RPMI8226 (cell line): ENCODE measurements around the gene UTP15.

Experiments used
- DNase-seq: peaks from one replicate; pipeline ENCODE4 v3.0.0-alpha.2; 2015

The UTP15 gene, protein sequence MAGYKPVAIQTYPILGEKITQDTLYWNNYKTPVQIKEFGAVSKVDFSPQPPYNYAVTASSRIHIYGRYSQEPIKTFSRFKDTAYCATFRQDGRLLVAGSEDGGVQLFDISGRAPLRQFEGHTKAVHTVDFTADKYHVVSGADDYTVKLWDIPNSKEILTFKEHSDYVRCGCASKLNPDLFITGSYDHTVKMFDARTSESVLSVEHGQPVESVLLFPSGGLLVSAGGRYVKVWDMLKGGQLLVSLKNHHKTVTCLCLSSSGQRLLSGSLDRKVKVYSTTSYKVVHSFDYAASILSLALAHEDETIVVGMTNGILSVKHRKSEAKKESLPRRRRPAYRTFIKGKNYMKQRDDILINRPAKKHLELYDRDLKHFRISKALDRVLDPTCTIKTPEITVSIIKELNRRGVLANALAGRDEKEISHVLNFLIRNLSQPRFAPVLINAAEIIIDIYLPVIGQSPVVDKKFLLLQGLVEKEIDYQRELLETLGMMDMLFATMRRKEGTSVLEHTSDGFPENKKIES

DNA sequence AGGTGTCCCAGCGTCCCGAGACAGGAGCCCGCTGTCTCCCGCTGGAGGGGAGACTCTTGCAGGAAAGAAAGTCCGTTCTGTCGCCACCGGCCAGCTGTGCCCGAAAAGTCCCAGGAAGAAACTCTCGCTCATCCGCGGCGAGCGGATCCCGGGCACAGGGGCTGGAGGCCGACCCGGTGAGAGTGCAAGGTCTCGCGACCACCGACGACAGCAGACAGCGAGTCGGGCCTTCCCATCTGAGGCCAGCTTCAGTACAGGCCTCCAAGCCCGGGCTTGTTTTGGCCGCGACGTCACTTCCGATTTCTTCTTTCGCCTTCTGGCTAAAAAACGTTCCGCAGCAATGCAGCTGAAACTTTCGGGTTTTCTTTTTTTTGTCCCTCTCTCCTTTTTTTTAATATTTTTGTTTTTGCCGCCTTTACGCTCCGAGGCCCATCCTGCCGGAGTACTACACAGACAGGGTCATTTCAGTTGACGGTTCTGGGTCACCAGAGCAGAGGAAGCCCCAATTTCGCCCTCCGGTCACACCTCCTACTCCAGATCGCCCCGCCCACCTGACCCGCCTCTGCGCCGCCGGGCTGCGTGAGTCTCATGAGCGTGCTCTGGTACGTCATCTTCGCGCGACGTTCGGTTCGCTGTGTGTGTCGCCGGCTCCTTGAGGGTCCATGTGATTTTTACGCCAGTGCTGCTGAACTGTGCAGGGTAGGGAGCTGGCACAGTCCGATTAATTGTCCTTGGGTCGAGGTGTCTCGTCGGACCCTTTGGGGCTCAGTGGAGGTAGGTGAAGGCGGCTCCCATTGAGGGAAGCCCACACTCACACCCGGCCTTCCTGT lies at the start of gene UTP15, which contains the start of gene ANKRA2:
TSS of gene UTP15 (plus strand) at position 605 of the 830 bp plus-strand sequence. CDS start 1,602 bp downstream, outside the sequence.
TSS of gene ANKRA2 (minus strand) at position 501 of the 830 bp plus-strand sequence. CDS start 2,758 bp downstream, outside the sequence.
- DNase-seq, result peak; percentile 100

DNA sequence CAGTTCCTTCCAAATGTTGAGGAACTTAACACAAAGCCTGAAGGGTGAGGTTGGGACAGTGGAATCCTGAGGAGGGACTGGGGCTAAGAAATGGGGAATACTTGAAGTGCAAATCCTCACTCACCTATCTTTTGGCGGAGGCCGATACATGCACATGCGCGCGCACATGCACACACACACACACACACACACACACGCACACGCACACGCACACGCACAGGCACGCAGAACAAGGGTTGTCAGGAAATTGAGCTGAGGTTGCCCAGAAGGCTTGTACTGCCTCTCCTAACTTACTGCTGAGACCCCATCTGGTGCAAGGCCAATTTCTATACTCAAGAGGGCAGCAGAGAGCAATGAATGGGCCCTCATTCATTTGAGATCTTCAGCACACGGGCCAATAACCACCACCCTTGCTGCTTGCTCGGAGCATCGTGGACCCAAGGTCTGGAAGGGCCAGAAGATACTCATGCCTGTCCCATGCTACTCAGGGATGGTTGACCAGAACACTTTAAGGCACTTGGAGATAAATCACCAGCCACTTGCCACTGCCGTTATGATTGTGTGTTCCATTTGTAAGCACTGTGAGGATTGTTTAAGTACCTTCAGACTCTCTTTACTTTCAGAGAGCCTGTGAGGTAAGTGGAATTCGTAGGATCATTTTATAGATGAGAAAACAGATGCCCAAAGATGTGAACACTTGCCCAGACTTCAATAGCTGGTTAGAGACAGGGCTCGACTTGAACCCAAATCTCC lies 45.8 kb upstream of the UTP15 start:
- peak; percentile 88 for DNase-seq

DNA sequence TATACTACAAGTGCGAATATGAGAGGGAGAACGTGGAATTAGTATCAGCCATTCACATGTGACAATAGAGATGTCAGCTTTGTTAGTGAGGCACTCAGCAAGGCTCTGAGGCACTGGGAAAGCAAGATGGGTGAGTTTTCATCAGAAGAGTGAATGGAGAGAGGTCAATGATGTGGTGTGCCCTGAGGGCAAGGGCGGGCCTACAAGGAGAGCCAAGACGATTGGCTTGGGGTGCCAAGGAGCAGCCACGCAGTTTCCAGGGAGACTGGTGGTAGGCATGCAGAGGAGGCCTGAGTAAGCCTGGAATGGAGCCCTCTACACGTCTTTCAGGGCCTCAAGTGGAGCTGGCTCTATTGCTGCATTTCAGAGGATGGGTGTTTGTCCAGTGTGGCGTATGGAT lies 42.6 kb upstream of the UTP15 start:
- no peak for DNase-seq

DNA sequence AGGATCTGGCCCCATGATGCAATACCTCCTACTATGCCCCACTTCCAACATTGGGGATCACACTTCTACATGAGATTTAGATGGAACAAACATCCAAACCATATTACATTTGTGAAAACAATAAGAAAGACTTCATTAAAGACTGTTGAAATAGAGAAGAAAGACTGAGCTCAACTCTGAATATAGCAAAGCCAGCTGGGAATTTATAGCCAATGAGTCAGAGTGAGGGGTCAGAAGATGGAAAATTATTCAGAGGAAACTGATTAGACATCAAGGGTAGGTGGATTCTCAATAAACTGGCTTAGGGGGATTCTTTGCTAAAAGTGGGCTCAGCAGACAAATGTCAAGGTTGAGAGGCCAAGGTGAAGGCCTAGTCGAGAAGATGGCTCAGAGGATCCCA lies 41.7 kb upstream of the UTP15 start:
- no peak for DNase-seq

DNA sequence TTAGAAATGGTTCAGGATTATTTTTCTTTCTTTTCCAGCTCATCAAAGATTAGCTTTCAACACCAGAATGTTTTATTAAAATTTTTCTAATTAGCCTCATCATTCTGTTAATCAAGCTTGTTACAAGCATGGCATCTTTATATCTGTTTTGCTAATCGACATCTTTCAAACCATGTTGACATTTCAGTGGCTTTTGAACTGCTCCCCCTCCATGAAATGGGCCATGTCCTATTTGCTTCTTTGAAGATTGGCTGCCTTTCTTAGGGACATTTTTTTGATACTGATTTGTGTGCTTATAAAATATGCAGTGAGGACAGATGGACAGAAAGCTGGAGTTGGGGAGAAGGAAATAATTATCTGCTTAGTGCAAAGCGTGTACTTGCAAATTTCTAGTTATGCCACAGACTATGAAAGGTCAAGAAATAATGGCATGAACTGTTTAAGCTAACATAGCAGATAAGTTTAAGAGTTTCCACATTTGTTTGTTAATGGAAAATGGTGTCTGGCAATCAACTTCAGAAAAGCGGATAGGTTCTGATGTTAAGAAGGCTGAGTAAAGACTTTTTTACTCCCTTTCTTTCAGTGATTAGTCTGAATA lies 39.8 kb upstream of the UTP15 start:
- no peak for DNase-seq

DNA sequence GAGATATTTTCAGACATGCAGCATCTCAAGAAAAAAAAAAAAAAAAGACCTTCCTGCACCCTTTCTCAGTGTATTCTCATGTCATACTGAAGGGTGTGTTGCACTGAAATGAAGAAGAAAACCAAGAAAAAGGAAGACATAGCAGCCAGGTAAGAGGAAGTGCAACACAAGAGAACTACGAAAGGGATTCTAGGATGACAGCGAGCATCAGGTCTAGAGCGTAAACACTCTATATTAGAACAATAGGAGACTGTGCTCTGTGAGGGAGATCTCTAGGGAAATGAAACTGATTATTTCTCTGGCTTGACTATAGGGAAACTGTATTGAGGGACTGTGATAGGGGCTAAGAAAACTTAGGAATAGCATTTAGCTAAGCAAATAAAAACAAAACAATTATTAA lies 37.3 kb upstream of the UTP15 start:
- DNase-seq, result no peak

DNA sequence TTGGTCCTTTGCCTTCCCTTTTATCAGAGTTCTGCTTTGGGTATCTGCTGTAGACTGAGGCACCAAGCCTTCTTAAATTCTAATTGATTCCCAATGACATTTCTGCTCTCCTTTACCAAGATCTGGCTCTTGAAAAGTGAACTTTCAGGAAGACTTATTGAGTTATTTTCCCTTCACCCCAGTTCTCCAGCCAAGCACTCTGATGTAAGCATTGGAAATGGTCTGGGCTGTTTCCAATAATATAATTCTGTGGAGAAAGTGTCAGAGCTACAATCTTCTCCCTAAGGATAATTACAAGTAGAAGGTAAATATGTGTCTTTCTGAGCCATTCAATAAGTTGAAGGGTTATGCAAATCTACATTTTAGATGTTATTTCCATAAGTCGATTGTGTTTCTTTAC lies 36.5 kb upstream of the UTP15 start:
- no peak for DNase-seq

DNA sequence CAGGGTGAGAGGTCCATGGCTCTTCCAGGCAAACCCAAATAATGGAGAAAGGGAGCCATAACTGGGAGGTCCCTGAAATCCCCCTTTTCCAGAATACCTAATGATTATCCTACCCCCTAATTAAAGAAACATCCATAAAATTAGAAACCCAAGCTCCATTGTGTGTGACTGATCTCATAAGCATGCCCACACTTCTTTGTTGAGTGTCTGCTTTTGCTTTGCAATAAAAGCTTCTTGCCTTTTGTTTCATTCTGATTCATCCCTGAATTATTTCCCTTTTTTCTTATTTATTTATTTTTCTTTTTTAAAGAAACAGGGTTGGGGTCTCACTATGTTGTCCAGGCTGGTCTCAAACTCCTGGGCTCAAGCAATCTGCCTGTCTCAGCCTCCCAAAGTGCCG lies 34.2 kb upstream of the UTP15 start:
- no peak for DNase-seq

DNA sequence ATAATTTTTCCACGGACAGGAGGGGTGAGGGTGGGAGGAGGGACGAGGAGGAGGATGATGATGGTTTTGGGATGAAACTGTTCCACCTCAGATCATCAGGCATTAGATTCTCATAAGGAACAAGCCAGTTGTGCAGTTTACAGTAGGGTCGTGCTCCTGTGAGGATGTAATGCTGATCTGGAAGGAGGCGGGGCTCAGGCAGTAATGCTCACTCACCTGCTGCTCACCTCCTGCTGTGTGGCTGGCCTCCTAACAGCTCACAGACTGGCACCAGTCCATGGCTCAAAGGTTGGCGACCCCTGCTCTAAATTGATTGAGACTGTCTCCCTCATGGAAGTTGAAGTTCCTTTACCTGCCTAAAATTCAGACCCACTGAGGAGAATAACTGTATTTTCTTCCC lies 33.3 kb upstream of the UTP15 start:
- DNase-seq, result no peak

DNA sequence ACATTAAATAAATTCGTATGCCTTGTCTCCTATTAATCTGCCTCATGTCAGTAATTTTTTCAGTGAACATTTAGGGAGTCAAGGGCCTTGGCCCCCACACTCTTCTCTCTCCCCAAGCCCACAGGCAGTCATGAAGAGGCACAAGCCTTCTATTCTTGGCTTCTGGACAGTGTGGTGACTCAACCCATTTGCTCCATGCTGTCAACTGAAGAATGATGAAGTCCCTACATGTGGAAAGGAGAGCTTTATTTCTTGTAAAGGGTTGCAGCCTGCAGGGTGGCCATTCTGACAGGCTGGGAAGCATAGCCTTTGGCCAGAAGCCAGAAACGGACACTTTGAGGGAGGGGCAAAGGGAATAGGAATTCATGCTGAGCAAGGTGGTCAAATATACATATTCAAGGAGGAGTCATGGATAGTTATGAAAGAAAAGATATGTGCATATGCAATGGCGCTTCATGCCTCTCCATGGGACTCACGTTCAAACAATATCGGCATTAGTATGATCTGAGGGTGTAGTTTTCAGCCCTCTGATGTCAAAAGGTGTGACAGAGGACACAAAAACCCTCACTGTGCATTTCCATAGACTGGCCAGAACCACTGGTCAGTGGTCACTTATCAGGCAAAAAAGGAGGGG lies 31.4 kb upstream of the UTP15 start:
- no peak for DNase-seq

DNA sequence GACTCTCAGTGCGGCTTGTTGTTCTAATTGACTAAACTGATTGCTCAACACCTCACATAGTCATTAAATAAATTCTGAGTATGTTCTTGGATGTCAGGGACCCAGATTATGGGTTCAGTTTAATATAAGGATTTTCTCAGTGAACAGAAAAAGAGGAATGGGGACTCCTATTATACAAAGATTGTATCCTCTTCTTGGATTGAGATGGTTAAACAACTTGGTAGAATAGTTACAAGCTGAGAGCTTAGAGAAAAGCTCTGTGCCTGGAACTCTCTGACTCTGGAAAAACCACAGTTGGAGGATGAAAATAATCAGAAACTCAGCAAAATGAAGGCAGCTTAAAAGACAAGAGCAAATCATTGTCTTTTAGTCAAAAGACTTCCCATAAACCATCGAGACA lies 30.6 kb upstream of the UTP15 start:
- DNase-seq, result no peak

DNA sequence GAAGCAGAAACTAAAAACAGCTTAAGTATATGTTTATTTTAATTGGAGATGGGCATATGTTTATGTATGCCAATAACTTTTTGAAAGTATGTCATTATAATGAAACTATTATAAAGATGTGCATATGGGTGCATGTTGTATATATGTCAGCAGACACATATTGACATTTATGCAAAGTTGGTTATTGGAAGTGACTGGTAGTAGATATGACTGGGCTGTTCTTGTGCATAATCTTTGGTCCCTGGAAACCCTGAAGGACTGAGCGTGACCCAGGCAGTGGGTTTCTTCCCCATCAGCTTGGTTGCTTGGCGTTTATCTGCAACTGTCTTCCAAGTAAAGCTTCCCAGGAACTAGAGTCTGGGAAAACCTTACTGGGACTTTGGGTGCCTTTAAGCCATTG lies 25.8 kb upstream of the UTP15 start:
- DNase-seq, result no peak

DNA sequence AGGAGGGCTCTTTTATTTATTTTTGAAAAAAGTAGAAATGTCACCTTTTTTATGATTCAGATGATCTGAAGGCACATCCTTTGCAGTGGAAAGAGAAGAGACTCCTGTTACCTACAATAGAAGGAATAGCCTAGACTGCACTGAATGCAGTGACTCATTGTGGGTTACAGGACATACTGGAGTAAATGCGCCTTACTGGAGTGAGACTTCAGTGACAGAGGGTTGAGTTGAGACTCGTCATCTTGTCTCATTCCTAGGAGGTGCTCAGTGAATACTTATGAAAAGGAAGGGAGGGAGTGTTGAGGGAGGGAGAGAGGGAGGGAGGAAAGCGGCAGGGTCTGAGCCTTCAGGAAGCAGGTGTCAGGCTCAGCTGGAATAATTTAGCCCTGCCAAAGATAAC lies 25.4 kb upstream of the UTP15 start:
- DNase-seq, result no peak

DNA sequence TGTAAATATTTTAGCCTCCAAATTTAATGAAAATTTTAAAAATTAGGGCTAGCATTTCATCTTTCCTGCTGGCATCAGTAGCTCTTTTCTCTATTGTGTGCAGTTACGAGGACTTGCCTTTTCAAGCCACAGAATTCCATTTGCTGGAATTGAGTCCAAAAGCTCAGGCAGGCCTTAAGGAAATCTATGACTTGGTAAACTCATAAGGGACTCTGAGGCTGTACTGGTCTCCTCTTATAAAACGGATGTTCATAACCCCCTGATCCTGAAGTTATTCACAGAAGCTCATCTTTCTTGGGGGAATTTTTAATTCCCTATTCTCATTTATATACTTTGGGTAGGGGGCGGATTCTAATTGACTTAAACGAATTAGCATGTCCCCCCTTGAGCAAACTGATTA lies 23.5 kb upstream of the UTP15 start:
- DNase-seq, result no peak

DNA sequence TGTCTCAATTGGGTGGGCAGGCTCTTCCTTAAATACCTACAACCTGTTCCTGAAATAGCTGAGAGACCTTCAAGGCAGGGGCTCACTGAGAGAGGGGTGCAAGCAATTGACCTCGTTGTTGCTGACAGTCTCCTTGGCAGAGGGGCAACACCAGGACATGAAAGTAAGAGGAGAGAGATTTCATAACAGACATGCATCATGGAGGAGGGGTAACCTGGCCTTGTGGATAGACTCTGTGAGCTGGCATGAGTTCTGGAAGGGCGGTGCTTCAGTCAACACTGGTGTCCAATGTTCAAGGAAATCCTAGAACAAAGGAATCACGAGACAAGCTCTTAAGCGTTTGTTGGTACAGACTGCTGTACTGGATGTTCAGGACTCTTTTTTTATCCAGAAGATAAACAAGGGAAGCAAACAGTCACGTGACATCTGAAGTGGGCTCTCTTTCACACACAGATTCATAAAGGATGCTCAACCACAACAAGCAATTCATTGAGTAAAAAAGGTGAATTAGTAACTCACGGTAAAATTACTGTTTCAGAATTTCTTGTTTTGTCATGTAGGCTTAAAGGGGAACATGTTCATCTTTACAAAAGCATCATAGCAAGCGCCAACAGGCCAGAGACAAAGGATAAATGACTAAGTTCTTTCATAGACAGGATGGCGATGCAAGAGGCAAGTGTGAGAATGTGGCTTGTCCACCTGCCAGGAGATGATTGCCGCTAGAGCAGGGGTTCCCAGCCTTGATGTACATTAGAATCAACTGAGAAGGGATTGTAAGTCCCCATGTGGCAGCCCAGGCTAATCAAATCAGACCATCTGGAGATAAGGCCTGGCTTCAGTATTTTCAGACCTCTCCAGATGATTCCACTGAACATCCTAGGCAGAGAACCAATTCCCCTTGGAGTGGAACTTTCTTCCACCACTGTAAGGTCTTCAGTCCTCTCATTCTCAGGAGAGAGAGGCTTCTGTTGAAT lies 20.8 kb upstream of the UTP15 start:
- DNase-seq, result no peak

DNA sequence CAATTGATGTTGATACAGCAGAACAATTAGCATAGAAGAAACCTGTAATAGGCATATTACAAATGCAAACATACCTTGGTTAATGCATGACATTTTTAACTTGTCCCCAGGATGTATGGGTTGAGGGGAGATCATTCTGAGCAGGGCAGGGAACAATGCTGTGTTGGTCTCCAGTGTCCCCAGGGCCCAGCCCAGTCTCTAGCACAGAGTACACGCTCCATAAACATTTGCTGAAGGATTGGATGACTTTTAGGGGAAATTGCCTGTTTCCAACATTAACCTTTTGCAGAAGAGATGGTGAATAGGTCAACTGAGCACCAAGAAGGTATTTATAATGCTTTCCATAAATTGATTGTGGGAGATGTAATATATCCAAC lies 20.2 kb upstream of the UTP15 start:
- DNase-seq, result no peak

DNA sequence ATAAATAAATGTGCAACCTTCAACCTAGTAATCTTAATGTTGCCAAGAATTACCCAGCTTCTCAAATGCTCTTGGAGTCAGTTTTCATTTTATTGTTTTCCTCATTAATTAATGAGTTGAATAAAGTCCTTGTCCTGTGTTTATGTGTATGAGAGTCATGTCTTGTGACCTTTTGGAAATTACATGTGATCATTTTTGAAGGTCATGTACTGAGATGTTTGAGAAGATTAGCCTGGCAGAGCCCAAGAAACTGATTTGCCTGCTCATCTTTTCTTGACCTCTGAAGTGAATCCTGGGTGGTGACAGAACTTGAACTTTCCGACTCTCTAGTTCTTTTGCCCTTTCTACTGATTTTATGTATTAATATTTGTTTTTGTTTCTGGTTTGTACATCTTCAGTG lies 15.5 kb upstream of the UTP15 start:
- no peak for DNase-seq

DNA sequence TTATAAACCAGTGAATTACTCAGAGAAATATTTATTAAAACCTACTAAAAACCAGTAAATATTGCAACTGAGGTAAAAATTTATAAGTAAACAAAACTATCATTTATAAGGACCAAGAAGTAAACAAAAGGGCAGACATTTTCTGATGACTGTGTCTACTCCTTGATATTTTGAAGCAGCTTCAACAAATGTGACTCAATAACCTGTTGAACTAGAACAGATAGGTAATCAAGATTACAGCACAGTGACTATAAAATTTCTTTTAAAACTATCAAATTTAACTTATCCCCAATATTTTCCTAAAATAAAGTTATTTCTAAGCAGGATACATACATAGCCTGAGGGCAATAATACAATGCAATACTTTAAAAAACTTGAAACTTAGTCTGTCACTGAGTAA lies 12.9 kb upstream of the UTP15 start:
- no peak for DNase-seq

DNA sequence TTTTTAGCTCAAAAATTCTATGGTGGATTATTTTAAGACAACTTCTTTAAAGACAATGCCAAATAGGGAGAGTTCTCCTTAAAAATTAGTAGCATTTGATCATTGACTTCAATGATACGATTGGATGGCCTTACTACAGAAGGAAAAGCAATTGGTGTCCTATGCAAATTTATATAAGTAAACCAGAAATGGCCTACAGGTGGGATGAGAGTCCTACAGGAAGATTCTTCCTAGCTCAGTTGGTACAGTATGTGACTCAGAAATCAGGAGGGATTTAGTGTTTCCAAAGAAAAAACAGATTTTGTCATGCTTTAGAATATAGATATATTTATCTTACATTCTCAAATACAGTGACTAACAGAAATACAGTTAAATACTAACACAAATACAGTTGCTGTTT lies 6.6 kb upstream of the UTP15 start:
- no peak for DNase-seq

DNA sequence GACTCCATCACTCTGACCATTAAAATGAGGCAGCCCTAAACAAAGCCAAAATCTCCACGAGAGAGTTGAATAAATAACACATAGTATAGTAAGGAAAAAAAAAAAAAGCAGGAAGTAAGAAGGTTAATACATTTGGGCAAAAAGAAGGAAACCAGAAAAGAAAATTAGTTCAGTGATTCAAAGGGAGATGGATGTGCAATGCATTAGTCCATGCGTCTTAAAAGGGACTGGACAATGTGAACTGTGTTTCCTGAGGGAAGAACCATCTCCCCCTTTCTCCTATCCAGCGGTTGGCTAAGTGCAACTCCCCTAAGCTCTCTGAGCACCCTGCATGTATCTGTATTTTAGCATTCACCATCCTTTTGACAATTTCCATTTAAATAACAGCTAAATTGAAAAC lies 1.5 kb upstream of the UTP15 start:
- no peak for DNase-seq

DNA sequence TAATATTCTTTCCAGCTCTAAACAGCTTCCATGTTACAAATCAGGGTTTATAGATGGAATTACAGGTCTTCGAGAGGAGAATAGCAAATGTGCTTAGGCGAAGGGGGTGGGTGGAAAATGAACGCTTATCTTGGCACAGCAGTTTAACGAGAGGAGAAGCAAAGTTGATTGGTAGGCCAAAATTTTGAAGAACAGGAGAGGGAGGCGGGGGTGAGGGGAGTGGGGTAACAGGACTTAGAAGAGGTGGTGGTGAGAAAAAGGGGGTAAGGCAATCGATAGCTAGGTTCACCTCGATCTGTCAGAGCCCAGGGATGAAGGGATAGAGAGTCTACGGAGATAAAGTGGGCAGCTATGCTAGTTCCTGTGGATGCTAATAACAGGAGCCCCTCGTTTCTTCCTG lies 868 bp upstream of the UTP15 start:
- peak; percentile 18 for DNase-seq
